Cardiac muscle cell (in vitro differentiated cells and primary cell): ENCODE results near the gene WHRN. TPM values are rescaled to one million over a fixed set of nuclear protein-coding genes. Genes with fewer than 3 reads are reported as not detected.

Experiments used
- DNase-seq, 2 donors: peaks; one replicate each; pipeline versions ENCODE4 v3.0.0 to v3.0.0-alpha.2; 2010 to 2017; ENCODE audit warnings: low read depth in 1 of 2, low spot score in 1 of 2
- H3K27ac ChIP-seq: fragments of 200-600 bp; sonication (generic); 2 replicates; pipeline ENCODE4 v1.5.1; 2016
- H3K27me3 ChIP-seq: fragments of 200-600 bp; sonication (generic); 2 replicates; pipeline ENCODE4 v1.6.0; 2016; ENCODE audit warnings: control low read depth
- H3K36me3 ChIP-seq: fragments of 200-600 bp; sonication (generic); 2 replicates; pipeline ENCODE4 v1.5.1; 2016; ENCODE audit warnings: control low read depth
- H3K4me1 ChIP-seq: fragments of 200-600 bp; sonication (generic); 2 replicates; pipeline ENCODE4 v1.8.1; 2017; ENCODE audit warnings: low read depth, mild to moderate bottlenecking, mixed run types
- H3K4me3 ChIP-seq: fragments of 200-600 bp; sonication (generic); 2 replicates; pipeline ENCODE4 v1.5.1; 2016; ENCODE audit warnings: mild to moderate bottlenecking
- H3K9me3 ChIP-seq: fragments of 200-600 bp; sonication (generic); 2 replicates; pipeline ENCODE4 v1.5.1; 2017; ENCODE audit warnings: low read depth, mild to moderate bottlenecking, control low read depth
- polyA plus RNA-seq: library from polyadenylated mRNA; unstranded; fragments of >200 nt; fragmentation: Nextera tagmentation; extraction: Ambion mirVana; gene quantifications from 2 replicates; pipeline ENCODE4 v1.2.1, GENCODE V29; 2016
- total RNA-seq: library from RNA; depleted of rRNA; stranded (reverse); fragments of >200 nt; gene quantifications from 2 replicates; pipeline ENCODE4 v1.2.3, GENCODE V29; 2016
- TF ChIP-seq, protein P1 (sequence below): IDR thresholded peaks from 2 replicates; pipeline ENCODE4 v1.5.1; 2012; ENCODE audit warnings: low read depth, mild to moderate bottlenecking, low read length

WHRN gene
- total and polyA plus RNA-seq, 2 experiments from 2014 or later = 10.8 to 12.5 TPM

GRCh38 chr9:114366334-114367128 is 138.7 kb downstream of the WHRN start:
- peaks cover 19% of the 10 kb centered on the region for H3K36me3 ChIP-seq
- peak in 1 of 2 donors; percentile 92 for DNase-seq
- H3K4me1 ChIP-seq = no peaks in the 10 kb centered on the region
- no peak overlapping the region for H3K27ac ChIP-seq
- H3K4me3 ChIP-seq = no peak overlapping the region
- H3K9me3 ChIP-seq = no peaks in the 10 kb centered on the region
- TF ChIP-seq, protein P1, sequence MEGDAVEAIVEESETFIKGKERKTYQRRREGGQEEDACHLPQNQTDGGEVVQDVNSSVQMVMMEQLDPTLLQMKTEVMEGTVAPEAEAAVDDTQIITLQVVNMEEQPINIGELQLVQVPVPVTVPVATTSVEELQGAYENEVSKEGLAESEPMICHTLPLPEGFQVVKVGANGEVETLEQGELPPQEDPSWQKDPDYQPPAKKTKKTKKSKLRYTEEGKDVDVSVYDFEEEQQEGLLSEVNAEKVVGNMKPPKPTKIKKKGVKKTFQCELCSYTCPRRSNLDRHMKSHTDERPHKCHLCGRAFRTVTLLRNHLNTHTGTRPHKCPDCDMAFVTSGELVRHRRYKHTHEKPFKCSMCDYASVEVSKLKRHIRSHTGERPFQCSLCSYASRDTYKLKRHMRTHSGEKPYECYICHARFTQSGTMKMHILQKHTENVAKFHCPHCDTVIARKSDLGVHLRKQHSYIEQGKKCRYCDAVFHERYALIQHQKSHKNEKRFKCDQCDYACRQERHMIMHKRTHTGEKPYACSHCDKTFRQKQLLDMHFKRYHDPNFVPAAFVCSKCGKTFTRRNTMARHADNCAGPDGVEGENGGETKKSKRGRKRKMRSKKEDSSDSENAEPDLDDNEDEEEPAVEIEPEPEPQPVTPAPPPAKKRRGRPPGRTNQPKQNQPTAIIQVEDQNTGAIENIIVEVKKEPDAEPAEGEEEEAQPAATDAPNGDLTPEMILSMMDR = no peak
- H3K27me3 ChIP-seq = no peaks in the 10 kb centered on the region

DNA sequence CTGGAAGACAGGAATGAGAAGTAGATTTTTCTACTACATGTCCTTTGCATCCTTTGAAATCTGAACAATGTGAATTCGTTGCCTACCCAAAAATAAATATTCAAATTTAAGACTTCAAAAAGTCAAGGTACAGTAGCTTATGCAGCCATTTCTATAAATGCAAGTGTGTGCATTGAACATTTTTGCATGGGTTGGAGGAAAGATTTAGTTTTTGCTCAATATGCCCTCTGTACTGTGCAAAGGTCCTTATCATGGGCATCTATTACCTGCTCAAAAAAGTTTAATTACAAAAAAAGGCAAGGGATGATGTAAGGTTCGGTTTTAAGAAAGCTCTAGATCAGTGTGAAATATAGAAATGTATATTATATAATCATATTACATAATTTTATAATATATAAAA is 140.1 kb downstream of the WHRN start:
- Histone ChIP-seq H3K27ac (no peak overlapping the region), H3K4me1 (no peaks in the 10 kb centered on the region), H3K36me3 (peaks cover 32% of the 10 kb centered on the region), H3K27me3 (no peaks in the 10 kb centered on the region), H3K9me3 (no peaks in the 10 kb centered on the region), H3K4me3 (no peak overlapping the region)
- DNase-seq = no peak
- TF ChIP-seq, protein P1 = no peak

DNA sequence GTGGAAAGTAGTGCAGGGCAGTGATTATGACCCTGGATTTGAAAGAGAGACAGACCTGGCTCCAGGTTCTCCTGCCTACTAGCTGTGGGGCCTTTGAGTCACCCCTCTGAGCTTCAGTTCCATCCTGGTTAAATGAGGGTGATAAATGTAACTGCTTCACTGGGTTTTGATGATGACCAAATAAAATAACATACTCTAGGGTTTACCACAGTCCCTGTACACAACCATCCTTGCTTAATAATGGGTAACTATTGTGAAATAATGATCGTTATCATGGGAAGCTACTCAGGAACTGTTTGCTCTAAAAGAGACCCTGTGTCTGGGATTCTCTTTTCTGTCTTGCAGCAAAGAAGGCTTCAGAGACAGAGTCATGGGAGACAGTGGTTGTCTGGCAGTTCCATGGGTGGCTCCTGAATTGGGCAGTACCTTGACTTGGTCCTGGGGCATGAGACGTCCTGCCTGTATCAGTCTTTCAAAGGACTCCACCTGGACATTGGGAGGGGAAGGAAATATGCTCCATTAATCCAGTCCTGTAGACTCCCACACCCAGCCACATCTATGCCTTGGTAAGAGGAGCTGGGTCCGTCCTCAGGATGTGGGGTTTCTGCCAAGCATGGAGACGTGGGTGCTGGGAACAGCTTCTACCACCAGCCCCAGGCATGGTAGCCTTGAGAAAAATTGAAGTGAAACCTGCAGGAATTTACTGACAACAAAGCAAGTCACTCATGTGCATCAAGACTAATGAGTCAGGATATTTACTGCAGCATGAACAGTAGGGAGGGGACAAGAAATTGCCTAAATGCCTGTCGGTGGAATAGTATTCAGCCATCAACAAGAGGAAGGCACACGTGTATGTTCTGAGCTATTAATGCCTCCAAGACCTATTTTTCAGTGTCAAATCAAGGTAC is 140.9 kb downstream of the WHRN start:
- Histone ChIP-seq H3K36me3 (peaks cover 37% of the 10 kb centered on the region), H3K4me1 (no peaks in the 10 kb centered on the region), H3K9me3 (no peaks in the 10 kb centered on the region), H3K27ac (no peak overlapping the region), H3K27me3 (no peaks in the 10 kb centered on the region), H3K4me3 (no peak overlapping the region)
- DNase-seq = peak in 1 of 2 donors; percentile 89
- TF ChIP-seq, protein P1 = no peak

DNA sequence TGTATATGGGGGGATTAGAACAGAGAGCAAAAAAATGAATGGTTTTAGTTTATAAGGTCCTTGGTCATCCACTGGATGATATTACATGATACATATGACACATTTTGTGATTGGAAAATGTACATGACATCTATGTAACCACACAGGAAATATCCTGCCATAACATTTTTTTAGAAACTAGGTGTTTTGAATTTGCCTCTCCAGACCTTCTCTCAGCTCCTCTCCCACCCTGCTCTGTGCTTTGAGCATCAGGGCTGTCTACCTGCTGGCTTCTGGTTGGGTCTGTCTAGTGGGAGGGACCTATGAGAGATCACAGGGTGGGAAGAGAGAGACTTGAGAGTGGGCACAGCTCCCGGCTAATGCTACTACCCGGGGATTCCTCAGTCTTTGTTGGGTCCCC is 141.8 kb downstream of the WHRN start:
- no peaks in the 10 kb centered on the region for H3K4me1 ChIP-seq
- TF ChIP-seq, protein P1 = no peak
- no peak for DNase-seq
- no peaks in the 10 kb centered on the region for H3K27me3 ChIP-seq
- no peaks in the 10 kb centered on the region for H3K9me3 ChIP-seq
- no peak overlapping the region for H3K4me3 ChIP-seq
- H3K36me3 ChIP-seq = peaks cover 39% of the 10 kb centered on the region
- H3K27ac ChIP-seq = no peak overlapping the region

DNA sequence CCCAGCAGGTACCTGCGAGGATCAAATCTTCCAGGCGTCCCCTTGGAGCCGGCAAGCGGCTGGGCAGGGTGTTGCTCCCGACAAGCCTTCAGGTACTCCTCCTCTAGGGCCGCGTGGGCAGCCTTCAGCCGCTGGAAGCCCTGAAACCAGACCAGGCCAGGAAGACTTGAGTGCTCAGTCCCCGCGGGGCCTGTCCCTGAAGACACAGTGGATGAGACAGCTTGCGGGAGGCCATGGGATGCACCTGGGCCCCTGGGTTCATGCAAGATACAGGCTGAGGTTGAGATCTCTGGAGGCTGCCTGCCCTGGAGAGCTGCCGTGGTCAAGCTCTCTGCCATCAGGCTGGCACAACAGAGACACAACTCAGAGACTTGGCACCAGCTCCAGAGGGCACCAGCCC is 142.9 kb downstream of the WHRN start:
- Histone ChIP-seq H3K4me3 (no peak overlapping the region), H3K36me3 (peaks cover 44% of the 10 kb centered on the region)

More for the DNA sequence above, 142.9 kb downstream of the WHRN start:
- Histone ChIP-seq H3K9me3 (no peaks in the 10 kb centered on the region), H3K4me1 (no peaks in the 10 kb centered on the region), H3K27ac (no peak overlapping the region), H3K27me3 (no peaks in the 10 kb centered on the region)
- no peak for DNase-seq
- TF ChIP-seq, protein P1 = no peak
